ENCODE data around the gene STH.
"Not testable (repeated sequence)": the region's sequence is repeated elsewhere in the genome, so short reads cannot be mapped to it uniquely, and the experiment has no call there.

STH gene

GRCh38 chr17:46023366-46023765 lies 24.3 kb downstream of the STH start:
- not testable (repeated sequence) for H3K4me2 ChIP-seq (ENCODE audit: low read length); H4K8ac ChIP-seq (ENCODE audit: low read depth, low read length); H3K27ac ChIP-seq (ENCODE audit: low read depth, low read length); H3K27me3 ChIP-seq (ENCODE audit: insufficient read depth, low read length, poor library complexity); H3K79me1 ChIP-seq (ENCODE audit: low read length); H3K23ac ChIP-seq (ENCODE audit: low read length); H3K36me3 ChIP-seq (ENCODE audit: control insufficient read depth, insufficient read depth, low read length); H3K4ac ChIP-seq (ENCODE audit: low read depth, low read length); H2BK120ac ChIP-seq (ENCODE audit: low read depth, low read length); H2BK15ac ChIP-seq (replicated peaks; ENCODE audit: low read depth); H3K4me3 ChIP-seq (ENCODE audit: low read length); H3K18ac ChIP-seq (ENCODE audit: low read length); H2BK5ac ChIP-seq (ENCODE audit: low read length); H3K4me1 ChIP-seq (ENCODE audit: control insufficient read depth, low read depth, low read length); H3K79me2 ChIP-seq (ENCODE audit: control insufficient read depth, insufficient read depth, low read length); H3K9ac ChIP-seq (ENCODE audit: low read length); H3K56ac ChIP-seq (ENCODE audit: low read length); DNase-seq; H2AK5ac ChIP-seq (ENCODE audit: low read length); H4K5ac ChIP-seq (ENCODE audit: low read length)
- WGBS (ENCODE audit: extremely low coverage, insufficient coverage, low lambda C conversion rate): no CpG with 5 or more reads among the region's 7 CpGs

GRCh38 chr17:46023783-46024388 lies 24.8 kb downstream of the STH start:
- Histone ChIP-seq H3K4ac (ENCODE audit: low read depth, low read length) (no peak overlapping the region), H2AK5ac (ENCODE audit: low read length) (no peak overlapping the region), H3K4me3 (ENCODE audit: low read length) (no peak overlapping the region), H3K36me3 (ENCODE audit: control insufficient read depth, insufficient read depth, low read length) (peaks cover 4% of the 10 kb centered on the region), H3K4me1 (ENCODE audit: control insufficient read depth, low read depth, low read length) (no peaks in the 10 kb centered on the region), H3K79me2 (ENCODE audit: control insufficient read depth, insufficient read depth, low read length) (no peaks in the 10 kb centered on the region), H3K27me3 (ENCODE audit: insufficient read depth, low read length, poor library complexity) (no peaks in the 10 kb centered on the region), H3K56ac (ENCODE audit: low read length) (no peak overlapping the region), H3K23ac (ENCODE audit: low read length) (no peak overlapping the region), H2BK15ac (replicated peaks; ENCODE audit: low read depth) (no peak overlapping the region), H3K27ac (ENCODE audit: low read depth, low read length) (no peak overlapping the region), H3K79me1 (ENCODE audit: low read length) (no peaks in the 10 kb centered on the region), H2BK120ac (ENCODE audit: low read depth, low read length) (no peak overlapping the region), H2BK5ac (ENCODE audit: low read length) (no peak overlapping the region), H3K18ac (ENCODE audit: low read length) (no peak overlapping the region), H3K9ac (ENCODE audit: low read length) (no peak overlapping the region), H3K4me2 (ENCODE audit: low read length) (no peak overlapping the region), H4K5ac (ENCODE audit: low read length) (no peak overlapping the region), H4K8ac (ENCODE audit: low read depth, low read length) (no peak overlapping the region)
- WGBS (ENCODE audit: extremely low coverage, insufficient coverage, low lambda C conversion rate): no CpG with 5 or more reads among the region's 24 CpGs
- no peak for DNase-seq

- H2BK120ac ChIP-seq (ENCODE audit: low read depth, low read length): no peak overlapping the region
- H3K4me2 ChIP-seq (ENCODE audit: low read length): no peak overlapping the region
- no peak overlapping the region for H3K27ac ChIP-seq (ENCODE audit: low read depth, low read length)
- H3K23ac ChIP-seq (ENCODE audit: low read length): no peak overlapping the region
- no peaks in the 10 kb centered on the region for H3K27me3 ChIP-seq (ENCODE audit: insufficient read depth, low read length, poor library complexity)
- H4K8ac ChIP-seq (ENCODE audit: low read depth, low read length): no peak overlapping the region
- no peak for DNase-seq
- no peaks in the 10 kb centered on the region for H3K79me2 ChIP-seq (ENCODE audit: control insufficient read depth, insufficient read depth, low read length)
- no peak overlapping the region for H2AK5ac ChIP-seq (ENCODE audit: low read length)
- no peak overlapping the region for H2BK15ac ChIP-seq (replicated peaks; ENCODE audit: low read depth)
- no peak overlapping the region for H3K9ac ChIP-seq (ENCODE audit: low read length)
- no peak overlapping the region for H4K5ac ChIP-seq (ENCODE audit: low read length)
- WGBS (ENCODE audit: extremely low coverage, insufficient coverage, low lambda C conversion rate): no CpG with 5 or more reads among the region's 14 CpGs
- H3K18ac ChIP-seq (ENCODE audit: low read length): no peak overlapping the region
- H3K4me1 ChIP-seq (ENCODE audit: control insufficient read depth, low read depth, low read length): no peaks in the 10 kb centered on the region
- H3K56ac ChIP-seq (ENCODE audit: low read length): no peak overlapping the region
- no peak overlapping the region for H3K4ac ChIP-seq (ENCODE audit: low read depth, low read length)
- no peak overlapping the region for H2BK5ac ChIP-seq (ENCODE audit: low read length)
- peaks cover 4% of the 10 kb centered on the region for H3K36me3 ChIP-seq (ENCODE audit: control insufficient read depth, insufficient read depth, low read length)
- H3K4me3 ChIP-seq (ENCODE audit: low read length): no peak overlapping the region
- H3K79me1 ChIP-seq (ENCODE audit: low read length): no peaks in the 10 kb centered on the region
Observed at GRCh38 chr17:46024590-46024989, 25.5 kb downstream of the STH start.

GRCh38 chr17:46025060-46025459 lies 26.0 kb downstream of the STH start:
- no peak overlapping the region for H3K56ac ChIP-seq (ENCODE audit: low read length)
- H3K36me3 ChIP-seq (ENCODE audit: control insufficient read depth, insufficient read depth, low read length): peaks cover 4% of the 10 kb centered on the region
- H3K4me1 ChIP-seq (ENCODE audit: control insufficient read depth, low read depth, low read length): no peaks in the 10 kb centered on the region

GRCh38 chr17:46025510-46026165 lies 26.6 kb downstream of the STH start:
- no peak overlapping the region for H2BK120ac ChIP-seq (ENCODE audit: low read depth, low read length)
- peaks cover 2% of the 10 kb centered on the region for H3K79me1 ChIP-seq (ENCODE audit: low read length)
- no peak overlapping the region for H2BK5ac ChIP-seq (ENCODE audit: low read length)
- H4K8ac ChIP-seq (ENCODE audit: low read depth, low read length): no peak overlapping the region
- no peak overlapping the region for H3K9ac ChIP-seq (ENCODE audit: low read length)
- H3K27ac ChIP-seq (ENCODE audit: low read depth, low read length): no peak overlapping the region
- no CpG with 5 or more reads among the region's 8 CpGs for WGBS (ENCODE audit: extremely low coverage, insufficient coverage, low lambda C conversion rate)
- H3K4ac ChIP-seq (ENCODE audit: low read depth, low read length): no peak overlapping the region
- H2BK15ac ChIP-seq (replicated peaks; ENCODE audit: low read depth): no peak overlapping the region
- peaks cover 8% of the 10 kb centered on the region for H3K36me3 ChIP-seq (ENCODE audit: control insufficient read depth, insufficient read depth, low read length)
- H3K56ac ChIP-seq (ENCODE audit: low read length): no peak overlapping the region
- H3K18ac ChIP-seq (ENCODE audit: low read length): no peak overlapping the region
- no peaks in the 10 kb centered on the region for H3K79me2 ChIP-seq (ENCODE audit: control insufficient read depth, insufficient read depth, low read length)
- no peak overlapping the region for H3K4me3 ChIP-seq (ENCODE audit: low read length)
- DNase-seq: no peak
- H3K27me3 ChIP-seq (ENCODE audit: insufficient read depth, low read length, poor library complexity): no peaks in the 10 kb centered on the region
- H3K4me2 ChIP-seq (ENCODE audit: low read length): no peak overlapping the region
- H4K5ac ChIP-seq (ENCODE audit: low read length): no peak overlapping the region
- H2AK5ac ChIP-seq (ENCODE audit: low read length): no peak overlapping the region
- H3K23ac ChIP-seq (ENCODE audit: low read length): no peak overlapping the region
- no peaks in the 10 kb centered on the region for H3K4me1 ChIP-seq (ENCODE audit: control insufficient read depth, low read depth, low read length)

More at GRCh38 chr17:46025060-46025459, 26.0 kb downstream of the STH start:
- Histone ChIP-seq H3K18ac (ENCODE audit: low read length) (no peak overlapping the region), H3K23ac (ENCODE audit: low read length) (no peak overlapping the region), H2BK5ac (ENCODE audit: low read length) (no peak overlapping the region), H3K79me2 (ENCODE audit: control insufficient read depth, insufficient read depth, low read length) (no peaks in the 10 kb centered on the region), H2BK15ac (replicated peaks; ENCODE audit: low read depth) (no peak overlapping the region), H3K27ac (ENCODE audit: low read depth, low read length) (no peak overlapping the region), H3K4ac (ENCODE audit: low read depth, low read length) (no peak overlapping the region), H3K4me3 (ENCODE audit: low read length) (no peak overlapping the region), H3K4me2 (ENCODE audit: low read length) (no peak overlapping the region), H3K27me3 (ENCODE audit: insufficient read depth, low read length, poor library complexity) (no peaks in the 10 kb centered on the region), H2BK120ac (ENCODE audit: low read depth, low read length) (no peak overlapping the region), H4K5ac (ENCODE audit: low read length) (no peak overlapping the region), H3K9ac (ENCODE audit: low read length) (no peak overlapping the region), H3K79me1 (ENCODE audit: low read length) (no peaks in the 10 kb centered on the region), H2AK5ac (ENCODE audit: low read length) (no peak overlapping the region), H4K8ac (ENCODE audit: low read depth, low read length) (no peak overlapping the region)
- DNase-seq: no peak
- WGBS (ENCODE audit: extremely low coverage, insufficient coverage, low lambda C conversion rate): no CpG with 5 or more reads among the region's 10 CpGs

Data from mesendoderm (in vitro differentiated cells).